ENCODE results near the gene HS3ST6.
A peak's percentile ranks its signal among the peaks of the same experiment; 100 is the strongest.
"Not testable (repeated sequence)": the region's sequence is repeated elsewhere in the genome, so short reads cannot be mapped to it uniquely, and the experiment has no call there.

Gene HS3ST6

DNA sequence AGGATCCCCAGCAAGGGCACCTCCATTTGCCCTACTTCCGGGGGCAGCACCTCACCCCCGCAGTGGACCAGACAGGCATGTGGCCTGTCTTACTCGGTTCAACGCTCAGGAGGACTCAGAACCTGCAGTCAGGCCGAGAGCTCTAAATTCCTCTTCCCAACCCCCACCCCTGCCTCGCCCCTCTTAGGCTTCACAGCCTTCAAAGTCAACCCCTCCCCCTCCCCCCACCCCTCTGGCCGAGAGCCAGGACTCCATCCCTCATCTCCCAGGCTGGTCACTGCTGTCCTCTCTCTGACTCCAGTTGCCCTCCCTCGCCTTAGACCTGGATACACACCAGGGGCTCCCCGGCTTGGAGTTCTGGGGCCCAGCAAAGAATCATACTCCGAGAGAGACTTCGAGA lies 8.1 kb upstream of the HS3ST6 start:
- H3K4me3 Mint-ChIP-seq, result peak overlapping the region in 1 of 3 experiments; percentile 11
- H3K36me3 Mint-ChIP-seq (ENCODE audit: low read depth), result no peaks in the 10 kb centered on the region
- TF ChIP-seq, protein P1, sequence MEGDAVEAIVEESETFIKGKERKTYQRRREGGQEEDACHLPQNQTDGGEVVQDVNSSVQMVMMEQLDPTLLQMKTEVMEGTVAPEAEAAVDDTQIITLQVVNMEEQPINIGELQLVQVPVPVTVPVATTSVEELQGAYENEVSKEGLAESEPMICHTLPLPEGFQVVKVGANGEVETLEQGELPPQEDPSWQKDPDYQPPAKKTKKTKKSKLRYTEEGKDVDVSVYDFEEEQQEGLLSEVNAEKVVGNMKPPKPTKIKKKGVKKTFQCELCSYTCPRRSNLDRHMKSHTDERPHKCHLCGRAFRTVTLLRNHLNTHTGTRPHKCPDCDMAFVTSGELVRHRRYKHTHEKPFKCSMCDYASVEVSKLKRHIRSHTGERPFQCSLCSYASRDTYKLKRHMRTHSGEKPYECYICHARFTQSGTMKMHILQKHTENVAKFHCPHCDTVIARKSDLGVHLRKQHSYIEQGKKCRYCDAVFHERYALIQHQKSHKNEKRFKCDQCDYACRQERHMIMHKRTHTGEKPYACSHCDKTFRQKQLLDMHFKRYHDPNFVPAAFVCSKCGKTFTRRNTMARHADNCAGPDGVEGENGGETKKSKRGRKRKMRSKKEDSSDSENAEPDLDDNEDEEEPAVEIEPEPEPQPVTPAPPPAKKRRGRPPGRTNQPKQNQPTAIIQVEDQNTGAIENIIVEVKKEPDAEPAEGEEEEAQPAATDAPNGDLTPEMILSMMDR (IDR thresholded peaks at IDR 0.05; ENCODE audit: unreplicated experiment in 3 of 3), result no peak
- peaks cover 1% of the 10 kb centered on the region for H3K4me1 Mint-ChIP-seq
- H3K9me3 Mint-ChIP-seq, result peaks cover 2% of the 10 kb centered on the region
- H3K27ac Mint-ChIP-seq, result peak overlapping the region in 2 of 3 experiments; percentile 65 to 66
- peaks cover 38% of the 10 kb centered on the region for H3K27me3 Mint-ChIP-seq (ENCODE audit: low read depth)

- H3K4me3 Mint-ChIP-seq, result no peak overlapping the region
- H3K36me3 Mint-ChIP-seq (ENCODE audit: low read depth), result no peaks in the 10 kb centered on the region
- H3K4me1 Mint-ChIP-seq, result peaks cover 6% of the 10 kb centered on the region
- peaks cover 60% of the 10 kb centered on the region for H3K27me3 Mint-ChIP-seq (ENCODE audit: low read depth)
- H3K27ac Mint-ChIP-seq, result peak overlapping the region in 2 of 3 experiments; percentile 38 to 51
- TF ChIP-seq, protein P1 (IDR thresholded peaks at IDR 0.05; ENCODE audit: unreplicated experiment in 3 of 3), result no peak
- peaks cover 2% of the 10 kb centered on the region for H3K9me3 Mint-ChIP-seq
These were observed 5.9 kb upstream of the HS3ST6 start for GRCh38 chr16:1924095-1924494.

- H3K4me3 Mint-ChIP-seq, result no peak overlapping the region
- peaks cover 66% of the 10 kb centered on the region for H3K27me3 Mint-ChIP-seq (ENCODE audit: low read depth)
- TF ChIP-seq, protein P1 (IDR thresholded peaks at IDR 0.05; ENCODE audit: unreplicated experiment in 3 of 3), result peak; percentile 40 to 45 (median 43)
These were observed 5.3 kb upstream of the HS3ST6 start for GRCh38 chr16:1923299-1924034.

DNA sequence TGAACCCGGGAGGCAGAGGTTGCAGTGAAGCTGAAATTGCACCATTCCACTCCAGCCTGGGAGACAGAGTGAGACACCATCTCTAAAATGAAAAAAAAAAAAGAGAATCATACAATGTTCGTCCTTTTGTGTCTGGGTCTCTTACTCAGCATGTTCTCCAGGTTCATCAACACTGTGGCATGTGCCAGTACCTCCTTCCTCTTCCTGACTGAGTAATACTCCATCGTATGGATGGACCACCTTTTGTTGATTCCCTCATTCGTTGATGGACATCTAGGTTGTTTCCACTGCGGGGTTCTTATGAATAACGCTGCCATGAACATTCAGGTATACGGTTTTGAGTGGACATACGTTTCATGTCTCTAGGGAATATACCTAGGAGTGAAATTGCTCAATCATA lies 4.1 kb upstream of the HS3ST6 start:
- Mint-ChIP-seq H3K27me3 (ENCODE audit: low read depth) (peaks cover 71% of the 10 kb centered on the region), H3K36me3 (ENCODE audit: low read depth) (no peaks in the 10 kb centered on the region), H3K4me3 (no peak overlapping the region), H3K27ac (peak overlapping the region in 1 of 3 experiments; percentile 59), H3K4me1 (peaks cover 6% of the 10 kb centered on the region), H3K9me3 (peaks cover 2% of the 10 kb centered on the region)
- TF ChIP-seq, protein P1 (IDR thresholded peaks at IDR 0.05; ENCODE audit: unreplicated experiment in 3 of 3), result no peak

More at GRCh38 chr16:1923299-1924034, 5.3 kb upstream of the HS3ST6 start:
- H3K4me1 Mint-ChIP-seq, result peaks cover 6% of the 10 kb centered on the region
- H3K36me3 Mint-ChIP-seq (ENCODE audit: low read depth), result no peaks in the 10 kb centered on the region
- peak overlapping the region in 2 of 3 experiments; percentile 38 to 51 for H3K27ac Mint-ChIP-seq
- peaks cover 2% of the 10 kb centered on the region for H3K9me3 Mint-ChIP-seq

DNA sequence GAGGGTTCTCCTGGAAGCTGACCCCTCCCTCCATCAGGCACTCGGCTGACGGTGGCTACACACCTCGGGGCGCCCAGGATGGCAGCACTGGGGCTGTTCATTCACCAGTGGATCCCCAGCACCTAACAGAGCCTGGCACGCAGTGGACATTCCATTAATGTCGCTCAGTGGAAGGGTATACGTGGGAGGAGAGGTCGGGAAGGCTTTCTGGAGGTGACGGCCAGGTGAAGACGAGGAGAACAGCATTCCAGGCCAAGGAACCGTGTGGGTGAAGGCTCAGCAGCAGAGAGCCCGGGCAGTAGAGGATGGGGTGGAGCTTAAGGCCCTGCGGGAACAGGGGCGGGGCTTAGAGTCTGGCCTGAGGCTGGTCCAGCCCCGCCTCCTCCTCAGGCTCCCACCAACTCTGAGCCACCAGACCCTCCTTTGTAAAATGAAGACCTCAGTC lies 2.5 kb upstream of the HS3ST6 start:
- H3K27ac Mint-ChIP-seq, result no peak overlapping the region
- peaks cover 85% of the 10 kb centered on the region for H3K27me3 Mint-ChIP-seq (ENCODE audit: low read depth)
- TF ChIP-seq, protein P1 (IDR thresholded peaks at IDR 0.05; ENCODE audit: unreplicated experiment in 3 of 3), result no peak
- H3K9me3 Mint-ChIP-seq, result peaks cover 2% of the 10 kb centered on the region
- H3K36me3 Mint-ChIP-seq (ENCODE audit: low read depth), result no peaks in the 10 kb centered on the region
- H3K4me1 Mint-ChIP-seq, result peaks cover 6% of the 10 kb centered on the region
- peak overlapping the region in 1 of 3 experiments; percentile 41 for H3K4me3 Mint-ChIP-seq

DNA sequence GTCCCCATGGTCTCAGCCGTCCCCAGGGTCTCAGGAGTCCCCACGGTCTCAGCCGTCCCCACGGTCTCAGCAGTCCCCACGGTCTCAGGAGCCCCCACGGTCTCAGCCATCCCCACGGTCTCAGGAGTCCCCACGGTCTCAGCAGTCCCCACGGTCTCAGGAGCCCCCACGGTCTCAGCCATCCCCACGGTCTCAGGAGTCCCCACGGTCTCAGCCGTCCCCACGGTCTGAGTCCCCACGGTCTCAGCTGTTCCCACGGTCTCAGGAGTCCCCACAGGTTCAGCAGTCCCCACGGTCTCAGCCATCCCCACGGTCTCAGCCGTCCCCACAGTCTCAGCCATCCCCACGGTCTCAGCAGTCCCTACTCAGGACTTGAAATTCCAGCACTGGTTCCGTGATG lies 1.9 kb upstream of the HS3ST6 start:
- H3K27ac Mint-ChIP-seq; H3K4me1 Mint-ChIP-seq; H3K9me3 Mint-ChIP-seq; H3K36me3 Mint-ChIP-seq (ENCODE audit: low read depth): not testable (repeated sequence)
- Mint-ChIP-seq H3K4me3 (peak overlapping the region in 1 of 3 experiments; percentile 53), H3K27me3 (ENCODE audit: low read depth) (peaks cover 91% of the 10 kb centered on the region)

Measured in nephron (organoid).